Neural progenitor cell (in vitro differentiated cells): ENCODE measurements around the gene TCP11L1. TPM values are rescaled to one million over a fixed set of nuclear protein-coding genes. Genes with fewer than 3 reads are reported as not detected.

Source experiments
- DNase-seq: peaks from one replicate; pipeline ENCODE4 v3.0.0-alpha.2; 2016; ENCODE audit warnings: low spot score
- H2AFZ ChIP-seq: fragments of 200-600 bp; sonication (generic); replicated peaks from 2 replicates; pipeline ENCODE4 v1.6.1; 2016; ENCODE audit warnings: antibody characterized with exemption
- H3F3A ChIP-seq: fragments of 200-600 bp; sonication (generic); 2 replicates; pipeline ENCODE4 v1.6.1; 2016; ENCODE audit warnings: antibody characterized with exemption, low read depth
- H3K27ac ChIP-seq: fragments of 200-600 bp; sonication (generic); 2 replicates; pipeline ENCODE4 v1.5.1; 2016; ENCODE audit warnings: mild to moderate bottlenecking
- H3K27me3 ChIP-seq: fragments of 200-600 bp; sonication (generic); 2 replicates; pipeline ENCODE4 v1.6.1; 2016; ENCODE audit warnings: mild to moderate bottlenecking, moderate library complexity
- H3K36me3 ChIP-seq: fragments of 200-600 bp; sonication (generic); 2 replicates; pipeline ENCODE4 v1.5.1; 2016
- H3K4me1 ChIP-seq: fragments of 200-600 bp; sonication (generic); 2 replicates; pipeline ENCODE4 v1.6.1; 2016; ENCODE audit warnings: mixed run types
- H3K4me2 ChIP-seq: fragments of 200-600 bp; sonication (generic); 2 replicates; pipeline ENCODE4 v1.6.1; 2016
- H3K4me3 ChIP-seq: fragments of 200-600 bp; sonication (generic); 2 replicates; pipeline ENCODE4 v1.5.1; 2016
- H3K79me2 ChIP-seq: fragments of 200-600 bp; sonication (generic); 2 replicates; pipeline ENCODE4 v1.6.1; 2016; ENCODE audit warnings: low read depth
- H3K9ac ChIP-seq: fragments of 200-600 bp; sonication (generic); 2 replicates; pipeline ENCODE4 v1.6.1; 2016
- H3K9me3 ChIP-seq: fragments of 200-600 bp; sonication (generic); 2 replicates; pipeline ENCODE4 v1.5.1; 2016; ENCODE audit warnings: low read depth
- H4K20me1 ChIP-seq: fragments of 200-600 bp; sonication (generic); 2 replicates; pipeline ENCODE4 v1.6.1; 2016; ENCODE audit warnings: low read depth
- H3K27ac Mint-ChIP-seq: 3 replicates; pipeline ENCODE4 v1.8.0; 2021; ENCODE audit warnings: mixed read lengths
- H3K27me3 Mint-ChIP-seq: 2 replicates; pipeline ENCODE4 v1.8.0; 2022; ENCODE audit warnings: low read depth, mild to moderate bottlenecking, inconsistent platforms, moderate library complexity, mixed read lengths; ENCODE audit not compliant: insufficient read depth
- H3K36me3 Mint-ChIP-seq: 3 replicates; pipeline ENCODE4 v1.8.0; 2021; ENCODE audit warnings: mixed read lengths
- H3K4me1 Mint-ChIP-seq: 3 replicates; pipeline ENCODE4 v1.8.0; 2021; ENCODE audit warnings: mixed read lengths
- H3K4me3 Mint-ChIP-seq: 3 replicates; pipeline ENCODE4 v1.8.0; 2021; ENCODE audit warnings: mild to moderate bottlenecking, moderate library complexity, mixed read lengths
- H3K9me3 Mint-ChIP-seq: 3 replicates; pipeline ENCODE4 v1.8.0; 2020; ENCODE audit warnings: mixed read lengths
- EZH2 ChIP-seq: fragments of 200-600 bp; sonication (generic); IDR thresholded peaks from 2 replicates; pipeline ENCODE4 v1.6.1; 2017; ENCODE audit warnings: antibody characterized with exemption, mild to moderate bottlenecking, moderate library complexity
- EZH2phosphoT487 ChIP-seq: fragments of 200-600 bp; sonication (generic); IDR thresholded peaks from 2 replicates; pipeline ENCODE4 v1.6.1; 2017; ENCODE audit warnings: antibody characterized with exemption
- total RNA-seq: library from RNA; depleted of rRNA; stranded (reverse); fragments of >200 nt; gene quantifications from 2 replicates; pipeline ENCODE4 v1.2.3, GENCODE V29; 2015; ENCODE audit warnings: low replicate concordance
- TF ChIP-seq, protein P1 (sequence below): fragments of 200-600 bp; sonication (generic); IDR thresholded peaks from 2 replicates; pipeline ENCODE4 v1.5.1; 2017; ENCODE audit warnings: antibody characterized with exemption, mild to moderate bottlenecking

The TCP11L1 gene
- total RNA-seq, 1 donor from 2014 or later, result 20.0 TPM

GRCh38 chr11:33072465-33072864 lies 33.1 kb downstream of the TCP11L1 start:
- Mint-ChIP-seq H3K4me1 (peaks cover 8% of the 10 kb centered on the region), H3K36me3 (peaks cover 42% of the 10 kb centered on the region), H3K27me3 (peaks cover 2% of the 10 kb centered on the region), H3K27ac (no peak overlapping the region), H3K4me3 (no peak overlapping the region), H3K9me3 (peaks cover 2% of the 10 kb centered on the region)
- H3F3A ChIP-seq, result no peaks in the 10 kb centered on the region
- H3K9ac ChIP-seq, result no peak overlapping the region
- no peaks in the 10 kb centered on the region for H3K4me1 ChIP-seq
- no peak overlapping the region for H2AFZ ChIP-seq
- no peak overlapping the region for H3K4me2 ChIP-seq
- no peaks in the 10 kb centered on the region for H3K36me3 ChIP-seq
- H3K9me3 ChIP-seq, result no peaks in the 10 kb centered on the region
- no peak for DNase-seq
- TF ChIP-seq EZH2 (no peak), EZH2phosphoT487 (no peak)
- TF ChIP-seq, protein P1, sequence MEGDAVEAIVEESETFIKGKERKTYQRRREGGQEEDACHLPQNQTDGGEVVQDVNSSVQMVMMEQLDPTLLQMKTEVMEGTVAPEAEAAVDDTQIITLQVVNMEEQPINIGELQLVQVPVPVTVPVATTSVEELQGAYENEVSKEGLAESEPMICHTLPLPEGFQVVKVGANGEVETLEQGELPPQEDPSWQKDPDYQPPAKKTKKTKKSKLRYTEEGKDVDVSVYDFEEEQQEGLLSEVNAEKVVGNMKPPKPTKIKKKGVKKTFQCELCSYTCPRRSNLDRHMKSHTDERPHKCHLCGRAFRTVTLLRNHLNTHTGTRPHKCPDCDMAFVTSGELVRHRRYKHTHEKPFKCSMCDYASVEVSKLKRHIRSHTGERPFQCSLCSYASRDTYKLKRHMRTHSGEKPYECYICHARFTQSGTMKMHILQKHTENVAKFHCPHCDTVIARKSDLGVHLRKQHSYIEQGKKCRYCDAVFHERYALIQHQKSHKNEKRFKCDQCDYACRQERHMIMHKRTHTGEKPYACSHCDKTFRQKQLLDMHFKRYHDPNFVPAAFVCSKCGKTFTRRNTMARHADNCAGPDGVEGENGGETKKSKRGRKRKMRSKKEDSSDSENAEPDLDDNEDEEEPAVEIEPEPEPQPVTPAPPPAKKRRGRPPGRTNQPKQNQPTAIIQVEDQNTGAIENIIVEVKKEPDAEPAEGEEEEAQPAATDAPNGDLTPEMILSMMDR, result no peak
- no peaks in the 10 kb centered on the region for H3K27me3 ChIP-seq
- H3K4me3 ChIP-seq, result no peak overlapping the region
- H3K79me2 ChIP-seq, result no peaks in the 10 kb centered on the region
- H4K20me1 ChIP-seq, result no peaks in the 10 kb centered on the region
- no peak overlapping the region for H3K27ac ChIP-seq

- Mint-ChIP-seq H3K36me3 (peaks cover 30% of the 10 kb centered on the region), H3K27me3 (no peaks in the 10 kb centered on the region), H3K9me3 (no peaks in the 10 kb centered on the region), H3K4me1 (peaks cover 6% of the 10 kb centered on the region), H3K27ac (no peak overlapping the region), H3K4me3 (no peak overlapping the region)
- H3K4me1 ChIP-seq, result no peaks in the 10 kb centered on the region
- no peak overlapping the region for H3K9ac ChIP-seq
- H3K79me2 ChIP-seq, result no peaks in the 10 kb centered on the region
- H3K27ac ChIP-seq, result no peak overlapping the region
- no peak for TF ChIP-seq EZH2phosphoT487
- TF ChIP-seq EZH2, result no peak
- TF ChIP-seq, protein P1, result no peak
- no peaks in the 10 kb centered on the region for H3F3A ChIP-seq
- H3K4me2 ChIP-seq, result no peak overlapping the region
- no peaks in the 10 kb centered on the region for H3K9me3 ChIP-seq
- no peaks in the 10 kb centered on the region for H3K27me3 ChIP-seq
- H2AFZ ChIP-seq, result no peak overlapping the region
- peaks cover 11% of the 10 kb centered on the region for H3K36me3 ChIP-seq
- no peak overlapping the region for H3K4me3 ChIP-seq
- no peaks in the 10 kb centered on the region for H4K20me1 ChIP-seq
- no peak for DNase-seq
These were observed 44.5 kb downstream of the TCP11L1 start for GRCh38 chr11:33083918-33084317.

GRCh38 chr11:33086017-33086416 lies 46.6 kb downstream of the TCP11L1 start:
- Mint-ChIP-seq H3K27ac (no peak overlapping the region), H3K36me3 (peaks cover 29% of the 10 kb centered on the region)

More at GRCh38 chr11:33086017-33086416, 46.6 kb downstream of the TCP11L1 start:
- no peaks in the 10 kb centered on the region for H3F3A ChIP-seq
- no peak overlapping the region for H2AFZ ChIP-seq
- no peak for TF ChIP-seq EZH2
- TF ChIP-seq, protein P1, result no peak
- TF ChIP-seq EZH2phosphoT487, result no peak
- H3K79me2 ChIP-seq, result no peaks in the 10 kb centered on the region
- H3K9me3 ChIP-seq, result no peaks in the 10 kb centered on the region
- Mint-ChIP-seq H3K9me3 (no peaks in the 10 kb centered on the region), H3K4me3 (no peak overlapping the region), H3K27me3 (no peaks in the 10 kb centered on the region), H3K4me1 (peaks cover 6% of the 10 kb centered on the region)
- H3K4me2 ChIP-seq, result no peak overlapping the region
- no peak for DNase-seq
- no peaks in the 10 kb centered on the region for H3K4me1 ChIP-seq
- no peaks in the 10 kb centered on the region for H4K20me1 ChIP-seq
- H3K27ac ChIP-seq, result no peak overlapping the region
- H3K4me3 ChIP-seq, result no peak overlapping the region
- no peak overlapping the region for H3K9ac ChIP-seq
- H3K36me3 ChIP-seq, result peaks cover 16% of the 10 kb centered on the region
- H3K27me3 ChIP-seq, result no peaks in the 10 kb centered on the region
